A673 (cell line): ENCODE measurements around the gene DGKD.

Source experiments
- EZH2 ChIP-seq: fragments of 200-600 bp; sonication (generic); IDR thresholded peaks from 2 replicates; pipeline ENCODE4 v1.6.1; 2017; ENCODE audit warnings: borderline replicate concordance, low read depth, mild to moderate bottlenecking, mixed read lengths, antibody characterized with exemption, low read length; ENCODE audit not compliant: poor library complexity, severe bottlenecking
- TF ChIP-seq, protein P1 (sequence below): fragments of 300-800, 200-600 bp; sonication (generic); conservative IDR thresholded peaks from 2 replicates; pipeline ENCODE4 v1.5.1; 2017; ENCODE audit warnings: low read depth, mild to moderate bottlenecking, antibody characterized with exemption, low read length, moderate library complexity, mixed read lengths

DNA sequence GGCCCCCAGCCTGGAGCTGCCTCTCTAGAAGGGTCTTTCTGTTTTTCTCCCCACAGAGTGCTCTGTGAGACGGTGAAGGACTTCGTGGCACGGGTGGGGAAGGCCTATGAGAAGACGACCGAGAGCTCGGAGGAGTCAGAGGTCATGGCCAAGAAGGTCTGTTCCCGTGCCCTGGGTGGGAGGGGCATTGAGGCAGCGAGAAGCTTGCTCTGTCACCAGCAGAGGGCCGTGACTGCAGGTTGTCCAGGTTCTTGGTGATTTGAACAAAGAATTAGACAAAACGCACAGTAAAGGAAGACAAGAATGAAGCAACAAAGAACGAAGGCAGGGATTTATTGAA lies 93.9 kb downstream of the DGKD start:
- TF ChIP-seq, protein P1, sequence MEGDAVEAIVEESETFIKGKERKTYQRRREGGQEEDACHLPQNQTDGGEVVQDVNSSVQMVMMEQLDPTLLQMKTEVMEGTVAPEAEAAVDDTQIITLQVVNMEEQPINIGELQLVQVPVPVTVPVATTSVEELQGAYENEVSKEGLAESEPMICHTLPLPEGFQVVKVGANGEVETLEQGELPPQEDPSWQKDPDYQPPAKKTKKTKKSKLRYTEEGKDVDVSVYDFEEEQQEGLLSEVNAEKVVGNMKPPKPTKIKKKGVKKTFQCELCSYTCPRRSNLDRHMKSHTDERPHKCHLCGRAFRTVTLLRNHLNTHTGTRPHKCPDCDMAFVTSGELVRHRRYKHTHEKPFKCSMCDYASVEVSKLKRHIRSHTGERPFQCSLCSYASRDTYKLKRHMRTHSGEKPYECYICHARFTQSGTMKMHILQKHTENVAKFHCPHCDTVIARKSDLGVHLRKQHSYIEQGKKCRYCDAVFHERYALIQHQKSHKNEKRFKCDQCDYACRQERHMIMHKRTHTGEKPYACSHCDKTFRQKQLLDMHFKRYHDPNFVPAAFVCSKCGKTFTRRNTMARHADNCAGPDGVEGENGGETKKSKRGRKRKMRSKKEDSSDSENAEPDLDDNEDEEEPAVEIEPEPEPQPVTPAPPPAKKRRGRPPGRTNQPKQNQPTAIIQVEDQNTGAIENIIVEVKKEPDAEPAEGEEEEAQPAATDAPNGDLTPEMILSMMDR, result peak; percentile 46
- TF ChIP-seq EZH2, result no peak
